ENCODE data around the gene SLC25A22. TPM values are rescaled to one million over a fixed set of nuclear protein-coding genes. Genes with fewer than 3 reads are reported as not detected.

Gene SLC25A22
- total RNA-seq, 2 donors from 2014 or later, result 55.8 to 69.5 TPM

DNA sequence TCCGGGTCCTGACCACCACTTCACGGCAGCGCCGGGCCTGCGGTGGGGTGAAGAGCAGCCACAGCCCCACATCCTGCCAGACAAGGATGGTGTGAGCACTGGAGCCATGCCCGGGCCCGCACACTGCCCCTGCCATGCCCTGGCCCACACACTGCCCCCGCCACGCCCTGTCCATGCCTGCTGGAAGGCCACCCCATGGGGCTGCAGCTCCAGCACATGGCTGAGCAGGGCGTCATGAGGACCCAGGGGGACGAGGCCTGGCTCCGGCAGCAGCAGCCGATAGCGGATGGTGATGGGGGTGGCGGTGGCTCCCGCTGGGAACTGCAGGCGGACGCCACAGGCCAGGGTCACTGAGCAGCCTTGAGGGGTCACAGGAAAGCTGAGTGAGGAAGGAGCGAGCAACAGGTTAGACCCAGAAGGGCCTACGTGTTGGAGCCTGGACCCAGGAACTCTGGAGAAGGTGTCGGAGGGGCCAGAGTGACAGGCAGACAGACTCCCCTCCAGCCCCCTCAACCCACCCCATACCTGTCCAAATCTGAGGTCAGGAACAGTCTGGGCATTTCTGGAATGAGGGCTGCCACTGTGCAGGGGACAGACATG lies 4.0 kb upstream of the SLC25A22 start:
- peaks cover 38% of the 10 kb centered on the region for H3K4me1 ChIP-seq
- WGBS, 2 donors, result 94 to 97% methylated on average over 16 to 21 of the region's 21 CpGs
- TF ChIP-seq, protein P1, sequence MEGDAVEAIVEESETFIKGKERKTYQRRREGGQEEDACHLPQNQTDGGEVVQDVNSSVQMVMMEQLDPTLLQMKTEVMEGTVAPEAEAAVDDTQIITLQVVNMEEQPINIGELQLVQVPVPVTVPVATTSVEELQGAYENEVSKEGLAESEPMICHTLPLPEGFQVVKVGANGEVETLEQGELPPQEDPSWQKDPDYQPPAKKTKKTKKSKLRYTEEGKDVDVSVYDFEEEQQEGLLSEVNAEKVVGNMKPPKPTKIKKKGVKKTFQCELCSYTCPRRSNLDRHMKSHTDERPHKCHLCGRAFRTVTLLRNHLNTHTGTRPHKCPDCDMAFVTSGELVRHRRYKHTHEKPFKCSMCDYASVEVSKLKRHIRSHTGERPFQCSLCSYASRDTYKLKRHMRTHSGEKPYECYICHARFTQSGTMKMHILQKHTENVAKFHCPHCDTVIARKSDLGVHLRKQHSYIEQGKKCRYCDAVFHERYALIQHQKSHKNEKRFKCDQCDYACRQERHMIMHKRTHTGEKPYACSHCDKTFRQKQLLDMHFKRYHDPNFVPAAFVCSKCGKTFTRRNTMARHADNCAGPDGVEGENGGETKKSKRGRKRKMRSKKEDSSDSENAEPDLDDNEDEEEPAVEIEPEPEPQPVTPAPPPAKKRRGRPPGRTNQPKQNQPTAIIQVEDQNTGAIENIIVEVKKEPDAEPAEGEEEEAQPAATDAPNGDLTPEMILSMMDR (IDR thresholded peaks at IDR 0.05), result no peak
- no peak for TF ChIP-seq POLR2A (IDR thresholded peaks at IDR 0.05)
- DNase-seq, result no peak
- intact Hi-C loops (cut with DNase I), result no loop called here
- H3K27me3 ChIP-seq, result no peaks in the 10 kb centered on the region
- no peak overlapping the region for H3K27ac ChIP-seq
- no peaks in the 10 kb centered on the region for H3K36me3 ChIP-seq (replicated peaks in 1 of 2; ENCODE audit: insufficient read depth in 1 of 2, low read depth in 2 of 2)
- H3K4me3 ChIP-seq, result no peak overlapping the region
- no peaks in the 10 kb centered on the region for H3K9me3 ChIP-seq
- no peak for ATAC-seq

DNA sequence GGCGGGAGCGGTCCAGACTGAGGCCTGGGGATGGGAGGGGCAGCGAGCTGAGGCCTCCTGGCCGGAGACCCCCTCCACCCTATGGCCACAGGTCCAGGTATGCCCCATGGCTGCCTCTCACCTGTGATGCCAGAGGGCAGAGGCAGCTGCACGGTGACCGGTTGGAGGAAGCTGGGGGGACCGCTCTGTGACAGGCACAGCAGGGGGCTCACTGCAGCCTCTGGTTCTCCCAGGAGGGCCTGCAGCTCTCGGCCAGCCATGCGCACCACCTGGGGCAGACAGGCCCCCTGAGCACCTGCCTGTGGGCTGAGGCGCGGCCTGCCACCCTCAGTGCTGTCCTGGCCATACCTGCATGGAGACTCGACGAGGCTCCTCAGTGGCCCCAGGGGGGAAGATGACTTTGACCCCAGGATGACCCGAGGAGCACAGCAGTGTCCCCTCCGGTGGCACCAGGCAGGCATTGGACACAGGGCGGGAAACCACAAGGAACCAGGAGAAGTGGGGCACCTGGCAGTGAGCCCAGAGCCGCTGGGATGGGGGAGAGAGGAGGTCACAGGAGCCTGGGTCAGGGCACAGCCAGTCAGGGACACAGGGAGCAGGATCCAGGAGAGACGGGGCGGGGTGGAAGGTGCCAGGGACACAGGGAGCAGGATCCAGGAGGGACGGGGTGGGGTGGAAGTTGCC lies 3.2 kb upstream of the SLC25A22 start:
- intact Hi-C loops (cut with DNase I), result no loop called here

DNA sequence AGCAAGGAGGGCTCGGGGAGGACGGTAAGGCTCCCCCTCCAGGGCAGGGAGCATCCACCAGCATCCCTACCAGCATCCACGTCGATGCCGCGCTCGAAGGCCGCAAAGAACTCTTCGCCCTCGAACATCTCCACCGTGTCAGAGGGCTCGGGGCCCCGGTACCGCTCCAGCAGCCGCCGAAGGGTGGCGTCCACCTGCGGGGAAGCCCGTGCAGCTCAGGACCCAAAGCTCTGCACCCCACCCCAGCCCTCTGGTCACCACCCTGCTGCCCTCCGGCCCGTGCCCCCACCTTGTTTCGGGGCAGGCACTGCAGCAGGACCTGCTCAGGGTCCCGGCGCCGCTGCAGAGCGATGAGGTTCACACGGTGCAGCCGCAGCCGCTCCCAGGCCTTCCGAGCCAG lies 2.4 kb upstream of the SLC25A22 start:
- Histone ChIP-seq H3K4me1 (peaks cover 51% of the 10 kb centered on the region), H3K4me3 (no peak overlapping the region), H3K36me3 (replicated peaks in 1 of 2; ENCODE audit: insufficient read depth in 1 of 2, low read depth in 2 of 2) (no peaks in the 10 kb centered on the region), H3K27ac (no peak overlapping the region), H3K27me3 (no peaks in the 10 kb centered on the region), H3K9me3 (no peaks in the 10 kb centered on the region)
- ATAC-seq, result no peak
- TF ChIP-seq, protein P1 (IDR thresholded peaks at IDR 0.05), result no peak
- no peak for TF ChIP-seq POLR2A (IDR thresholded peaks at IDR 0.05)
- no peak for DNase-seq
- 88% methylated on average over 3 to 28 of the region's 30 CpGs for WGBS, 2 donors
- intact Hi-C loops (cut with DNase I), result no loop called here

More for the DNA sequence above, 3.2 kb upstream of the SLC25A22 start:
- no peaks in the 10 kb centered on the region for H3K9me3 ChIP-seq
- H3K36me3 ChIP-seq (replicated peaks in 1 of 2; ENCODE audit: insufficient read depth in 1 of 2, low read depth in 2 of 2), result no peaks in the 10 kb centered on the region
- 78 to 87% methylated on average over 4 to 20 of the region's 20 CpGs for WGBS, 2 donors
- peaks cover 46% of the 10 kb centered on the region for H3K4me1 ChIP-seq
- TF ChIP-seq POLR2A (IDR thresholded peaks at IDR 0.05), result no peak
- TF ChIP-seq, protein P1 (IDR thresholded peaks at IDR 0.05), result no peak
- H3K4me3 ChIP-seq, result no peak overlapping the region
- DNase-seq, result no peak
- H3K27me3 ChIP-seq, result no peaks in the 10 kb centered on the region
- no peak for ATAC-seq
- H3K27ac ChIP-seq, result no peak overlapping the region

DNA sequence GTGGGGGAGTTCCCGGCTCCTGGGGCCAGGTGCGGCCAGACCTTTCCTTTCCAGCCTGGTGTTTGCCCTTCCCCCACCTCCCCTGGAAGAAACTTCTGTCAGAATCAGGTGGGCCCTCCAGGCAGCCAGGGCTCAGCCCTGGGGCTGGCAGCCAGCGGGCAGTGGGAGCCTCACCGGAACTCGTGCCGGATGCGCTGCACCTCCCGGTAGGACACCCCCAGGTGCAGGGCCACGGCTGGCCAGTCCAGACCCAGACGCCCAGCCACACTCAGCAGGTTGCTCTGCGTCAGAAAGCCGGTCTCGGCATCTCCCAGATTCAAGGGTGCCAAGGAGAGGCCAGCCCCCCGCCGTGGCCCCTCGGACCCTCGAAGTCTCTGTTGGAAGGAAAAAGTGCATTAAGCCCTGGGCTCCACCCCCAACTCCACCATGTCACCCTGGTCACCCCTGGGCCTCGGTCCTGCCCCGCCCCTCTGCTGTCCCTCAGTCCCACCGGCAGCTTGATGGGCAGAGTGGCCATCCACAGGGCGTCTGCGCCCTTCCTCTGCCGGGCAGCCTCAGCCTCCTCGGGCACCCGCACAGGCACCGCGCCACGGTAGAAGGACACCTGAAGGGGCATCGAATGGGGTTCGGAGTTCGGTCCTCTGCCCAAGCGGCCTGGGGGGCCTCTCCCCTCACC lies 1.7 kb upstream of the SLC25A22 start:
- ATAC-seq (no peak), DNase-seq (no peak)
- intact Hi-C loops (cut with DNase I), result no loop called here
- Histone ChIP-seq H3K27me3 (no peaks in the 10 kb centered on the region), H3K4me3 (no peak overlapping the region), H3K4me1 (peaks cover 49% of the 10 kb centered on the region), H3K9me3 (no peaks in the 10 kb centered on the region), H3K27ac (no peak overlapping the region), H3K36me3 (replicated peaks in 1 of 2; ENCODE audit: insufficient read depth in 1 of 2, low read depth in 2 of 2) (no peaks in the 10 kb centered on the region)
- WGBS, 2 donors, result 86 to 88% methylated on average over 16 to 31 of the region's 32 CpGs
- TF ChIP-seq, protein P1 (IDR thresholded peaks at IDR 0.05), result no peak
- TF ChIP-seq POLR2A (IDR thresholded peaks at IDR 0.05), result no peak

Data from body of pancreas (tissue), 4 donors.